B cell (primary cell): ENCODE results near the gene REC8. TPM values are rescaled to one million over a fixed set of nuclear protein-coding genes. Genes with fewer than 3 reads are reported as not detected.
"Not testable (repeated sequence)": the region's sequence is repeated elsewhere in the genome, so short reads cannot be mapped to it uniquely, and the experiment has no call there.

ENCODE experiments used
- ATAC-seq: fragments of 200-7000 bp; cut with Tn5 transposase; one replicate; pipeline ENCODE4 v1.10.0; 2021; ENCODE audit warnings: low read depth, mild to moderate bottlenecking, moderate number of reproducible peaks, moderate library complexity
- CTCF ChIA-PET: fragments of 350-600 bp; sonication (Branson Sonifier 250); formaldehyde crosslinking; loops from one replicate; lab custom pipeline; 2021; ENCODE audit warnings: antibody characterized with exemption, inconsistent platforms; lab: Charles Lee
- POLR2A ChIA-PET: fragments of 350-600 bp; sonication (Branson Sonifier 250); formaldehyde crosslinking; loops from one replicate; lab custom pipeline; 2021; ENCODE audit warnings: antibody characterized with exemption; lab: Charles Lee
- DNase-seq: peaks from one replicate; pipeline ENCODE4 v3.0.0; 2013
- H2AFZ ChIP-seq: 2 replicates; pipeline ENCODE4 v1.6.1; 2012; ENCODE audit warnings: mild to moderate bottlenecking, low read depth, low read length; ENCODE audit not compliant: insufficient read depth, poor library complexity, severe bottlenecking
- H3K27ac ChIP-seq, 2 donors: 1 replicate in 1 of 2; 2 replicates in 1 of 2; pipeline ENCODE4 v1.5.1; 2012 to 2013; ENCODE audit warnings: low read length in 2 of 2, mild to moderate bottlenecking in 2 of 2, moderate library complexity in 1 of 2
- H3K27me3 ChIP-seq, 4 experiments: fragments of 200-600 bp in 1 of 4; sonication (generic) in 1 of 4; replicated peaks in 1 of 4; 1 replicate in 2 of 4; 2 replicates in 2 of 4; pipeline versions ENCODE4 v1.6.1 to v1.7.0; 2013 to 2016; ENCODE audit warnings: low read length in 3 of 4, mild to moderate bottlenecking in 2 of 4, mixed read lengths in 1 of 4, moderate library complexity in 1 of 4; ENCODE audit not compliant: insufficient read depth in 4 of 4, control insufficient read depth in 3 of 4; ENCODE audit errors: control extremely low read depth in 1 of 4
- H3K36me3 ChIP-seq, 2 experiments: replicated peaks in 1 of 2; 1 replicate in 1 of 2; 2 replicates in 1 of 2; pipeline versions ENCODE4 v1.6.1 to v1.7.1; 2013; ENCODE audit warnings: low read length in 1 of 2; ENCODE audit not compliant: insufficient read depth in 2 of 2, control insufficient read depth in 1 of 2; ENCODE audit errors: control extremely low read depth in 1 of 2, extremely low read depth in 1 of 2
- H3K4me1 ChIP-seq, 2 donors: fragments of 200-600 bp in 1 of 2; sonication (generic) in 1 of 2; 1 replicate in 1 of 2; 2 replicates in 1 of 2; pipeline versions ENCODE4 v1.5.1 to v1.6.1; 2013 to 2017; ENCODE audit warnings: low read length in 2 of 2; ENCODE audit not compliant: control insufficient read depth in 2 of 2, insufficient read depth in 2 of 2
- H3K4me2 ChIP-seq: replicated peaks from 2 replicates; pipeline ENCODE3; 2012; ENCODE audit warnings: mild to moderate bottlenecking, low read depth, low read length; ENCODE audit not compliant: poor library complexity, severe bottlenecking
- H3K4me3 ChIP-seq, 5 experiments: fragments of 200-600 bp in 1 of 5; sonication (generic) in 1 of 5; 1 replicate in 3 of 5; 2 replicates in 2 of 5; pipeline versions ENCODE4 v1.5.1 to v1.7.0; 2011 to 2016; ENCODE audit warnings: low read length in 4 of 5, mild to moderate bottlenecking in 4 of 5, low read depth in 2 of 5, control low read depth in 1 of 5, moderate library complexity in 1 of 5; ENCODE audit not compliant: insufficient read depth in 1 of 5; ENCODE audit errors: control extremely low read depth in 1 of 5, extremely low read depth in 1 of 5
- H3K79me2 ChIP-seq: fragments of 200-600 bp; sonication (generic); one replicate; pipeline ENCODE4 v1.6.0; 2016; ENCODE audit warnings: low read length; ENCODE audit not compliant: control insufficient read depth, insufficient read depth
- H3K9ac ChIP-seq: fragments of 200-600 bp; sonication (generic); 2 replicates; pipeline ENCODE4 v1.6.1; 2017; ENCODE audit warnings: mild to moderate bottlenecking, low read length, moderate library complexity
- H3K9me3 ChIP-seq, 3 donors: one replicate each; pipeline versions ENCODE4 v1.6.1 to v1.7.1; 2013; ENCODE audit warnings: low read length in 2 of 3; ENCODE audit not compliant: control insufficient read depth in 2 of 3, insufficient read depth in 1 of 3; ENCODE audit errors: control extremely low read depth in 1 of 3
- H4K20me1 ChIP-seq: 2 replicates; pipeline ENCODE4 v1.6.0; 2012; ENCODE audit warnings: mild to moderate bottlenecking, low read length; ENCODE audit not compliant: insufficient read depth, control insufficient read depth, poor library complexity, severe bottlenecking
- H3K27ac Mint-ChIP-seq: one replicate; pipeline ENCODE4 v1.8.0; 2021; ENCODE audit warnings: mixed read lengths
- H3K27me3 Mint-ChIP-seq: one replicate; pipeline ENCODE4 v1.8.0; 2021; ENCODE audit warnings: mixed read lengths
- H3K4me1 Mint-ChIP-seq: one replicate; pipeline ENCODE4 v1.8.0; 2021; ENCODE audit warnings: mixed read lengths
- H3K4me3 Mint-ChIP-seq: one replicate; pipeline ENCODE4 v1.8.0; 2021; ENCODE audit warnings: mixed read lengths
- H3K9me3 Mint-ChIP-seq: one replicate; pipeline ENCODE4 v1.8.0; 2022; ENCODE audit warnings: mixed read lengths; ENCODE audit not compliant: insufficient read depth
- EZH2 ChIP-seq: IDR thresholded peaks from 2 replicates; pipeline ENCODE4 v1.6.1; 2012; ENCODE audit warnings: borderline replicate concordance, low read depth, mild to moderate bottlenecking, moderate library complexity, low read length; ENCODE audit not compliant: insufficient read depth, poor library complexity, severe bottlenecking
- WGBS: methylation state at CpG from one replicate; pipeline ENCODE4 v1.1.5; 2013; ENCODE audit warnings: missing lambda C conversion rate; ENCODE audit not compliant: insufficient coverage; 5-methylcytosine and 5-hydroxymethylcytosine counted together
- intact Hi-C: fragments of 100-400 bp; cut with micrococcal nuclease; formaldehyde crosslinking; loops from one replicate; pipeline ENCODE4 v1.10.0; 2022
- polyA plus RNA-seq: library from polyadenylated mRNA; depleted of rRNA; stranded (reverse); fragments of >200 nt; gene quantifications from 2 replicates; pipeline ENCODE4 v1.2.3, GENCODE V29; 2012
- total RNA-seq, 2 donors: library from RNA; stranded (reverse); fragments of 120-200 nt in 1 of 2; gene quantifications; 1 replicate in 1 of 2; 2 replicates in 1 of 2; pipeline versions ENCODE4 v1.2.3 to v1.2.4, GENCODE V29; 2013 to 2022
- TF ChIP-seq, protein P1 (sequence below): fragments of 200-600 bp; IDR thresholded peaks from one replicate; pipeline ENCODE4 v1.8.0; 2022; ENCODE audit warnings: antibody characterized with exemption, mild to moderate bottlenecking

The REC8 gene
- total and polyA plus RNA-seq, 2 donors (not counting 1 experiment from before 2014, with no cell fraction given): 34.0 to 62.1 TPM

DNA sequence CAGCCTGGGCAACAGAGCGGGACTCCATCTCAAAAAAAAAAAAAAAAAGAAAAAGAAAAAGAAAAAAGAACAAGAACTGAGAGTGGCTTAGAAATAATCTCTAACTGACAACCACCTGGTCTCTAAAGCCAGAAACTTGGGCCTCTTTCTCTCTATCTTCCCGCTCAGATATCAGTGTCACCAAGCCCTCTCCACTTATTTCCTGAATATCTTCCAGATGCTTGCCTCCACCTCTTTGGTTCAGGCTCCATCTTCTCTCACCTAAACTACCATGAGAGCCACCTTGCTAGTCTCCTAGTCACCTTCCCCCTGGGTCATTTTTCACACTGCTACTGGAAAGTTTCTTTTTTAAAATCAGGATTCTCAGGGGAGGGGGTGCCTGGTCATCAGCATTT lies 25.2 kb downstream of the REC8 start:
- ATAC-seq (no peak), DNase-seq (no peak)
- Mint-ChIP-seq H3K27me3 (no peaks in the 10 kb centered on the region), H3K27ac (peak overlapping the region; percentile 80), H3K4me3 (peak overlapping the region; percentile 89), H3K4me1 (peaks cover 49% of the 10 kb centered on the region), H3K9me3 (no peaks in the 10 kb centered on the region)
- intact Hi-C loops: loop anchor here (5.0 kb wide), 1 partner anchor 100 kb away; the partner anchor contains the start of genes DHRS1 and NOP9
- Histone ChIP-seq H3K36me3 (peaks cover 0 to 17% of the 10 kb centered on the region in 2 experiments), H3K27ac (peak overlapping the region; percentile 98 to 99), H3K4me1 (peaks cover 25 to 26% of the 10 kb centered on the region in 2 donors), H3K4me2 (peak overlapping the region; percentile 91), H3K9ac (no peak overlapping the region), H2AFZ (no peak overlapping the region), H3K9me3 (no peaks in the 10 kb centered on the region), H3K4me3 (no peak overlapping the region), H4K20me1 (no peaks in the 10 kb centered on the region), H3K79me2 (peaks cover 70% of the 10 kb centered on the region), H3K27me3 (no peaks in the 10 kb centered on the region)
- TF ChIP-seq, protein P1, sequence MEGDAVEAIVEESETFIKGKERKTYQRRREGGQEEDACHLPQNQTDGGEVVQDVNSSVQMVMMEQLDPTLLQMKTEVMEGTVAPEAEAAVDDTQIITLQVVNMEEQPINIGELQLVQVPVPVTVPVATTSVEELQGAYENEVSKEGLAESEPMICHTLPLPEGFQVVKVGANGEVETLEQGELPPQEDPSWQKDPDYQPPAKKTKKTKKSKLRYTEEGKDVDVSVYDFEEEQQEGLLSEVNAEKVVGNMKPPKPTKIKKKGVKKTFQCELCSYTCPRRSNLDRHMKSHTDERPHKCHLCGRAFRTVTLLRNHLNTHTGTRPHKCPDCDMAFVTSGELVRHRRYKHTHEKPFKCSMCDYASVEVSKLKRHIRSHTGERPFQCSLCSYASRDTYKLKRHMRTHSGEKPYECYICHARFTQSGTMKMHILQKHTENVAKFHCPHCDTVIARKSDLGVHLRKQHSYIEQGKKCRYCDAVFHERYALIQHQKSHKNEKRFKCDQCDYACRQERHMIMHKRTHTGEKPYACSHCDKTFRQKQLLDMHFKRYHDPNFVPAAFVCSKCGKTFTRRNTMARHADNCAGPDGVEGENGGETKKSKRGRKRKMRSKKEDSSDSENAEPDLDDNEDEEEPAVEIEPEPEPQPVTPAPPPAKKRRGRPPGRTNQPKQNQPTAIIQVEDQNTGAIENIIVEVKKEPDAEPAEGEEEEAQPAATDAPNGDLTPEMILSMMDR: no peak
- TF ChIP-seq EZH2: no peak
- ChIA-PET POLR2A (interaction anchor here (1.1 to 3.6 kb wide), 4 partner anchors 10 to 116 kb away, joined by 3 to 64 read pairs (median 10); partner anchors contain the start of genes CHMP4A, MDP1, PSME2 and RNF31), CTCF (interaction anchor here (1.0 to 2.3 kb wide), 4 partner anchors 16 to 36 kb away, joined by 4 to 21 read pairs (median 8); partner anchors contain the start of genes CHMP4A, IRF9 and MDP1)
- WGBS: 0% methylated on average over 1 of the region's 2 CpGs

DNA sequence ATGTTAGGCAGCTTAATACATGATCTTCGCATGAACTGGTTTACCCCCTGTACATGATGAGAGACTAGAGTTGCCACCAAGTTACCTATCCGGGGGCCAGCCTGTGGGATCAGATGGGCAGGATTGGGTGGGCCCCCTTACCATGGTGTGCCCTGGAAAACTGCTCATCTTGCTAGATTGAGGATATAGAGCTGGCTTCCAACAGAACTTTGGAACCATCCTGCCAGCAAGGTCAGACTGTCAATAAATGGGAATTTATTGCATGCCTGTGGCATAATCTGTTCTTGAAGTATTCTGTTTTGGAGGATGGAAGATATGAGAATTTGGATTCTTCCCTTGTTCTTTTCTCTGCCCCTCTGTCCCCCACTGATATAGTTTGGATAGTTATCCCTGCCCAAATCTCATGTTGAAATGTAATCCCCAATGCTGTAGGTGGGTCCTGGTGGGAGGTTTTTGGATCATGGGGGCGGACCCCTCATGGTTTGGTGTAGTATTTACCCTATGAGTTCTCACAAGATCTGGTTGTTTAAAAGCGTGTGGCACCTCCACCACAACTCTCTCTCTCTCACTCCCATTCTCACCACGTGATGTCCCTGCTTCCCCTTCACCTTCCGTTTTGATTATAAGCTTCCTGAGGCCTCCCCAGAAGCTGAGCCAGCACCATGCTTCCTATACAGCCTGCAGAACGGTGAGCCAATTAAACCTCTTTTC lies 27.1 kb downstream of the REC8 start:
- H3K36me3 ChIP-seq: peaks cover 2 to 14% of the 10 kb centered on the region in 2 experiments
- H3K9ac ChIP-seq: no peak overlapping the region
- Mint-ChIP-seq H3K9me3 (no peaks in the 10 kb centered on the region), H3K27ac (peak overlapping the region; percentile 60), H3K27me3 (no peaks in the 10 kb centered on the region), H3K4me3 (no peak overlapping the region), H3K4me1 (peaks cover 37% of the 10 kb centered on the region)
- H4K20me1 ChIP-seq: no peaks in the 10 kb centered on the region
- H3K4me3 ChIP-seq: no peak overlapping the region
- H3K27me3 ChIP-seq: no peaks in the 10 kb centered on the region
- POLR2A ChIA-PET: no interaction called here
- 87% methylated on average over 3 of the region's 7 CpGs for WGBS
- no peak overlapping the region for H3K4me2 ChIP-seq
- TF ChIP-seq, protein P1: no peak
- TF ChIP-seq EZH2: no peak
- DNase-seq (no peak), ATAC-seq (no peak)
- CTCF ChIA-PET: interaction anchor here (0.7 kb wide), 1 partner anchor 211 kb away, joined by 3 read pairs; no protein-coding TSS in a partner anchor
- intact Hi-C loops: loop anchor here (5.0 kb wide), 1 partner anchor 98 kb away; the partner anchor contains the start of genes DHRS1 and NOP9
- no peaks in the 10 kb centered on the region for H3K9me3 ChIP-seq
- no peak overlapping the region for H2AFZ ChIP-seq
- H3K27ac ChIP-seq: no peak overlapping the region
- peaks cover 63% of the 10 kb centered on the region for H3K79me2 ChIP-seq
- H3K4me1 ChIP-seq: peaks cover 24 to 25% of the 10 kb centered on the region in 2 donors

DNA sequence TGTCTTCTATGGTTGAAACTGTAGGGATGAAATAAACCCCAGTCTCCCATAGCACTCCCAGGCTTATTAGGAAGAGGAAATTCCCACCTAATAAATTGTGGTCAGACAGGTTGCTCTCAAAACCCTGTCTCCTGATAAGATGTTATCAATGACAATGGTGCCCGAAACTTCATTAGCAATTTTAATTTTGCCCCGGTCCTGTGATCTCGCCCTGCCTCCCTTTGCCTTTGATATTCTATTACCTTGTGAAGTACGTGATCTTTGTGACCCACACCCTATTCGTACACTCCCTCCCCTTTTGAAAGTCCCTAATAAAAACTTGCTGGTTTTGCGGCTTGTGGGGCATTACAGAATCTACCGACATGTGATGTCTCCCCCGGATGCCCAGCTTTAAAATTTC lies 30.7 kb downstream of the REC8 start:
- intact Hi-C loops, H3K4me2 ChIP-seq, H3K9me3 ChIP-seq, H3K27ac ChIP-seq, CTCF ChIA-PET, H2AFZ ChIP-seq, DNase-seq, H3K27me3 ChIP-seq, H3K9ac ChIP-seq, ATAC-seq, H3K4me3 ChIP-seq, H3K27ac Mint-ChIP-seq, POLR2A ChIA-PET, H3K4me3 Mint-ChIP-seq, H3K9me3 Mint-ChIP-seq, H3K27me3 Mint-ChIP-seq: not testable (repeated sequence)
- peaks cover 23% of the 10 kb centered on the region for H3K4me1 Mint-ChIP-seq
- H3K4me1 ChIP-seq: peaks cover 10 to 13% of the 10 kb centered on the region in 2 donors
- H3K79me2 ChIP-seq: peaks cover 66% of the 10 kb centered on the region
- H4K20me1 ChIP-seq: peaks cover 16% of the 10 kb centered on the region
- H3K36me3 ChIP-seq: peaks cover 2 to 38% of the 10 kb centered on the region in 2 experiments
- 100% methylated on average over 4 of the region's 8 CpGs for WGBS
